KBM-7 (cell line): ENCODE measurements around the gene CDC25C.
A peak's percentile ranks its signal among the peaks of the same experiment; 100 is the strongest.

Experiments used
- DNase-seq: peaks from one replicate; pipeline ENCODE4 v3.0.0-alpha.2; 2015
- in situ Hi-C: fragments of 300-500 bp; cut with MboI; formaldehyde crosslinking; loops from 2 replicates; pipeline ENCODE4 v1.14.3; 2020; ENCODE audit warnings: low sequenced_read_pairs, low pct_unique_long_range_greater_than_20kb, mixed read lengths

CDC25C gene

DNA sequence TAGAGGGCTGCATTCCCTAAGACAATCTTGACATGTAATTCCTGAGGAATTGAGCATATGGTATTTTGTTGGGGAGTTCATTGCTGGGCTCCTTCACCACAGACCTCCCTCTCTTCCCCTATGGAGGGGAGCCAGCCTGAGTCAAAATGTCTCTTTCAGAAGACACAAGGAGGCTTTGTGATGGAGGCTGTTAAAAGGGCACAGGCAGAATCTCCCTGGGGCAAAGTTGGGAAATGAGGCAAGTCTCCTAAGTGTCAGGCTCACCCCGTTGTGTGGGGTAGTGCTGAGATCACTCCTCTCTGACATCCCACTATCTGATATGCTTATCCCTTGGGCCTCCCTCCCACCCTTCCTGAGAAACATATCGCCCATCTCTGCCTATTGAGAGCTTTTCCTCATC lies 87.8 kb downstream of the CDC25C start:
- no peak for DNase-seq
- in situ Hi-C loops, result no loop called here

DNA sequence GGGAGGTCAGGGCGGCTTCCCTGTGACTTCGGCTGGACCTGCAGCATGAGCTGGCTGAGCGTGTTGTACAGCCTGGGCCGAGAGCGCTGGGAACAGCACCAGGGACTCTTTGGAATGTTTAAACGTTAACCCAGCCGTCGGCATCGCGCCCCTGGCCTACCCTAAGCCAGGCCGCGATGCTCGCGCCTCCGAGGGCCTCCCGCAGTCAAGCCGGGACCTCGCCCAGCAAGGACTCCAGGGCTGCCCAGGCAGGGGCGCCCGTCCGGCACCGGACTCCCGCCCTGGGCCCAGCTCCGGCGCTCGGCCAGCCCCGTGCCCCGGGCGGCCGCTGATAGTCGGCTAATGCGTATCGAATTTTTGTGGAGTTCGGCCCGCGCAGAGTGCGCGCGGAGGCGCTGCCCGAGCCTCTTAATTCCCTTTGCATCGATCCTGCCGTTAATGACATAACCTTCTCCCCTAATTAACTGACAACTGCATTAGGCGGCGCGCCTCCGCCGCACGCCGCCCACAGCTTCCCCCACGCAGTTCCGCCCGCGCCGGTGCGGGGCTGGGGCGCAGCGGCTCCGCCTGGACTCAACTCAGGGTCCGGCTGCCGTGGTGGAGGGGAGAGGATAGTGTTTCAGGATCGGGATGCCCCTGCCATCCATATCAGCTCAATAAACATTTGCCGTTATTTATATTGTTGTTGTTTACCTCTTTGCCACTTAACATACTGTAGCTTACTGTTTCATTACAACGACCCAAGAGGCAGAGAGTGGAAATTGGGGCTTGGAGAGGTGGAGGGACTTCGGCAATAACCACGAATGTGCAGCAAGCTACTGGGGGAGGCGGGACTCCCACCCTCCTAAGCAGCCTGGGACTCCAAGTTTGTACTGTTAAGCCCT lies 89.7 kb downstream of the CDC25C start:
- in situ Hi-C loops, result no loop called here
- DNase-seq, result peak; percentile 43

DNA sequence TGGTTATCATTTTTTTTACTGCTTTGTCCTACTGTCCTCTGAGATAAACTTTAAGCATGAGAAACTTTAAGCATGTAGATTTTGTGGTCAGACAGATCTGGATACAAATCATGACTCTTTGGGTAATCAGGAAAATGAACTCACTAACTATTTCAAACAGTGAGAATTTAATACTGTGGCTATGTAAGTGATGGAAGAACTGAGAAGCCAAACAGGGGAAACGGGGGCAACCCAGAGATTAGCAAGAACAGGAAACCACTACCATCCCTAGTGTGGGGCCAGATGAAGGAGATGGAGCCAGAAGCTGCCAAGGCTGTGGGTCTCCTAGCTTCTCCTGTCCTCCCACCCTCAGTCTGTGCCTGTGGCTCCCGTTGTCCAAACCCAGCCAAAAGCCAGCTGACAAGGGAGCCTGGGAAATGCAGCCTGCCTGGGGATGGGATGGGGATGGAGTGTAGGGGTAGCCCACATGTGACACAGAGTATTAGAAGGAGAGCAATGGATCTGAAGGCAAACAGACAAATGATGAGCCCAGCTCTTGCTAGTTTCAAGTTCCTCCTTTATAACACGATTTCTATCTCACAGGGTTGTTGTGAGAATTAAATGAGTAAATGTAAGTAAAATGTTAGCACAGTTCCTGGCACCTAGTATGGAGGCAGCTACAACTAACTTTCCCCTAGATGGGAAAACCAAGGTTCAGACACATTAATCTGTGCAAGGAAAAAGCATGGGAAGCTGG lies 90.8 kb downstream of the CDC25C start:
- DNase-seq, result peak; percentile 70
- in situ Hi-C loops, result no loop called here

DNA sequence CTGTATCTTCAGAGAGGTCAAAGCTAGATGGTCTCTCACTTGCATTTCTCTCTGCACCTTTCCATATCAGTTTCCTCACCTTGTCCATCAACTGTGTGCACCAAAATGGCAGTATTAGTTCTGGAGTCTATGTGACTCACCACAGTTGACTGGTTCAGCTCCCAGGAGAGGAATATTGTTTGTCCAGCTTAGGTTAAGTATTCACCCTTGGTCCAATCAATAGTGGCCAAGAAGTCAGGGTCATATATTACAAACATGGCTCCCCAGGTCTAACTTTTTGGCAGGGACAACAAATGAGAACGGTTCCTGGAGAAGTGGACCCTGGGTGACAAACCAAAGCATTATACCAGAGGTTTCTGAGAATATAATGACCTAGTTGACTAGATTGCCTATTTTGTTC lies 93.6 kb downstream of the CDC25C start:
- in situ Hi-C loops, result no loop called here
- no peak for DNase-seq
